Mucosa of rectum (tissue), 2 donors: ENCODE data around the gene PTGES3L.
"Not testable (repeated sequence)": the region's sequence is repeated elsewhere in the genome, so short reads cannot be mapped to it uniquely, and the experiment has no call there.

Experiments
- H3K27ac ChIP-seq, 2 donors: one replicate each; pipeline ENCODE4 v1.7.0; 2013; ENCODE audit warnings: inconsistent platforms in 2 of 2, low read depth in 2 of 2, low read length in 2 of 2
- H3K27me3 ChIP-seq, 2 donors: one replicate each; pipeline ENCODE4 v1.7.0; 2013; ENCODE audit warnings: low read length in 2 of 2; ENCODE audit not compliant: control insufficient read depth in 2 of 2, insufficient read depth in 2 of 2
- H3K36me3 ChIP-seq, 2 donors: one replicate each; pipeline ENCODE4 v1.7.0; 2013; ENCODE audit warnings: low read length in 2 of 2; ENCODE audit not compliant: control insufficient read depth in 2 of 2, insufficient read depth in 2 of 2
- H3K4me1 ChIP-seq, 2 donors: one replicate each; pipeline ENCODE4 v1.7.0; 2013; ENCODE audit warnings: low read length in 2 of 2, mild to moderate bottlenecking in 1 of 2; ENCODE audit not compliant: control insufficient read depth in 2 of 2, insufficient read depth in 2 of 2
- H3K4me3 ChIP-seq, 2 donors: one replicate each; pipeline ENCODE4 v1.7.0; 2013; ENCODE audit warnings: low read length in 2 of 2
- H3K9ac ChIP-seq, 2 donors: one replicate each; pipeline ENCODE4 v1.7.0; 2013; ENCODE audit warnings: low read length in 2 of 2, low read depth in 1 of 2, mild to moderate bottlenecking in 1 of 2
- H3K9me3 ChIP-seq, 2 donors: one replicate each; pipeline ENCODE4 v1.7.0; 2013; ENCODE audit warnings: low read length in 2 of 2; ENCODE audit not compliant: control insufficient read depth in 2 of 2
- donor health status: healthy.
- donor health status: Normal muscosa, but diverticular disease.

PTGES3L gene

GRCh38 chr17:42920922-42921321, 59.0 kb downstream of the PTGES3L start:
- no peaks in the 10 kb centered on the region for H3K36me3 ChIP-seq
- peaks cover 26 to 45% of the 10 kb centered on the region in 2 donors for H3K27me3 ChIP-seq
- no peak overlapping the region for H3K4me3 ChIP-seq
- H3K9me3 ChIP-seq, result no peaks in the 10 kb centered on the region
- no peak overlapping the region for H3K27ac ChIP-seq
- peaks cover 4 to 11% of the 10 kb centered on the region in 2 donors for H3K4me1 ChIP-seq
- no peak overlapping the region for H3K9ac ChIP-seq

GRCh38 chr17:42920106-42920900, 59.6 kb downstream of the PTGES3L start:
- no peaks in the 10 kb centered on the region for H3K9me3 ChIP-seq
- H3K27ac ChIP-seq, result no peak overlapping the region
- no peaks in the 10 kb centered on the region for H3K36me3 ChIP-seq
- H3K27me3 ChIP-seq, result peaks cover 26 to 45% of the 10 kb centered on the region in 2 donors
- H3K9ac ChIP-seq, result no peak overlapping the region
- H3K4me1 ChIP-seq, result peaks cover 4 to 11% of the 10 kb centered on the region in 2 donors
- H3K4me3 ChIP-seq, result no peak overlapping the region

- Histone ChIP-seq H3K4me1 (peaks cover 4 to 11% of the 10 kb centered on the region in 2 donors), H3K27me3 (peaks cover 26 to 41% of the 10 kb centered on the region in 2 donors)
- not testable (repeated sequence) for H3K27ac ChIP-seq, H3K4me3 ChIP-seq, H3K36me3 ChIP-seq, H3K9me3 ChIP-seq, H3K9ac ChIP-seq
These were observed 60.3 kb downstream of the PTGES3L start for GRCh38 chr17:42919522-42920077.

GRCh38 chr17:42918902-42919521, 60.9 kb downstream of the PTGES3L start:
- Histone ChIP-seq H3K36me3 (no peaks in the 10 kb centered on the region), H3K27ac (no peak overlapping the region), H3K27me3 (peaks cover 26 to 41% of the 10 kb centered on the region in 2 donors), H3K4me3 (no peak overlapping the region), H3K4me1 (peaks cover 4 to 11% of the 10 kb centered on the region in 2 donors), H3K9ac (no peak overlapping the region), H3K9me3 (no peaks in the 10 kb centered on the region)
